ENCODE measurements around the gene SLC52A3. TPM values are rescaled to one million over a fixed set of nuclear protein-coding genes. Genes with fewer than 3 reads are reported as not detected.

SLC52A3 gene
- total and polyA plus RNA-seq, 2 of the 13 experiments (the other 11 are each of a cell fraction or from before 2014, with no cell fraction given): 0.03 TPM; not detected in 1

- no peak for TF ChIP-seq MTERF4 (CRISPR knock-in tag; IDR thresholded peaks at IDR 0.05)
- no peak for TF ChIP-seq ZSCAN31 (CRISPR knock-in tag; IDR thresholded peaks at IDR 0.05; ENCODE audit: low read depth)
- TF ChIP-seq MEIS2 (CRISPR knock-in tag; IDR thresholded peaks at IDR 0.05): no peak
- no peak for TF ChIP-seq ARNTL (CRISPR knock-in tag; IDR thresholded peaks at IDR 0.05)
- no peak for TF ChIP-seq ZNF839 (CRISPR knock-in tag; IDR thresholded peaks at IDR 0.05; ENCODE audit: borderline replicate concordance)
- no peak for TF ChIP-seq CHD2 (IDR thresholded peaks at IDR 0.05; ENCODE audit: low read depth, low read length)
- no peak for TF ChIP-seq KDM6A (CRISPR knock-in tag; IDR thresholded peaks at IDR 0.05; ENCODE audit: low read depth)
Observed at GRCh38 chr20:774016-774659, 5.8 kb upstream of the SLC52A3 start (continued).

- no peak overlapping the region for H3K4me2 ChIP-seq (ENCODE audit: low read depth, low read length)
- H2AFZ ChIP-seq (ENCODE audit: low read length): no peak overlapping the region
- H3K79me2 ChIP-seq (ENCODE audit: insufficient read depth, low read length): no peaks in the 10 kb centered on the region
- BruUV-seq (replicated peaks): no TSS peak
- H3K27ac ChIP-seq (ENCODE audit: extremely low read length, insufficient read depth, low read length): no peak overlapping the region
- ChIA-PET CTCF (ENCODE audit: low intra/inter-chr PET ratio, low total read pairs) (no interaction called here), POLR2A (no interaction called here)
- no peaks in the 10 kb centered on the region for H3K9me3 ChIP-seq (ENCODE audit: low read length)
- no peak overlapping the region for H3K9ac ChIP-seq (ENCODE audit: insufficient read depth, low read depth, low read length)
- FAIRE-seq (no peak), ATAC-seq (no peak), DNase-seq (ENCODE audit: low spot score) (no peak)
- H3K36me3 ChIP-seq (replicated peaks in 1 of 2; ENCODE audit: control insufficient read depth in 1 of 2, insufficient read depth in 2 of 2, low read length in 2 of 2): no peaks in the 10 kb centered on the region
- H3K4me1 ChIP-seq (ENCODE audit: insufficient read depth, low read length): no peaks in the 10 kb centered on the region
- H4K20me1 ChIP-seq (ENCODE audit: insufficient read depth, low read length): no peaks in the 10 kb centered on the region
- H3K4me3 ChIP-seq (replicated peaks in 1 of 3; ENCODE audit: insufficient read depth in 1 of 3, low read depth in 2 of 3, low read length in 3 of 3): no peak overlapping the region
- WGBS (ENCODE audit: low lambda C conversion rate): 27% methylated on average over 9 of the region's 9 CpGs
- H3K27me3 ChIP-seq (ENCODE audit: control insufficient read depth in 1 of 2, insufficient read depth in 2 of 2, low read length in 2 of 2): peaks cover 4 to 58% of the 10 kb centered on the region in 2 experiments; a peak in 4 of 5 replicates
- TF ChIP-seq NCOA1 (CRISPR knock-in tag; IDR thresholded peaks at IDR 0.05) (no peak), YEATS4 (CRISPR knock-in tag; IDR thresholded peaks at IDR 0.05; ENCODE audit: borderline replicate concordance) (no peak), NKX3-1 (CRISPR knock-in tag; IDR thresholded peaks at IDR 0.05) (no peak), PRMT3 (CRISPR knock-in tag; IDR thresholded peaks at IDR 0.05; ENCODE audit: borderline replicate concordance, low read depth) (no peak), BCL3 (CRISPR knock-in tag; IDR thresholded peaks at IDR 0.05) (no peak), ATF7-NPFF (CRISPR knock-in tag; IDR thresholded peaks at IDR 0.05; ENCODE audit: low read depth) (no peak)
- in situ Hi-C loops (cut with HindIII; ENCODE audit: extremely low pct_ligation_motif_present, low pct_unique_long_range_greater_than_20kb) (no loop called here), intact Hi-C loops (cut with micrococcal nuclease; ENCODE audit: unreplicated experiment) (no loop called here)
Observed at GRCh38 chr20:772806-773205, 4.5 kb upstream of the SLC52A3 start.
